HG02981 (cell line): ENCODE results near the gene HLA-DOB.
"Not testable (repeated sequence)": the region's sequence is repeated elsewhere in the genome, so short reads cannot be mapped to it uniquely, and the experiment has no call there.

Source experiments
- ATAC-seq: cut with Tn5 transposase; IDR thresholded peaks from one replicate; pipeline ENCODE4 v1.9.1; 2021; ENCODE audit warnings: mild to moderate bottlenecking, moderate library complexity; ENCODE audit not compliant: unreplicated experiment

The HLA-DOB gene

DNA sequence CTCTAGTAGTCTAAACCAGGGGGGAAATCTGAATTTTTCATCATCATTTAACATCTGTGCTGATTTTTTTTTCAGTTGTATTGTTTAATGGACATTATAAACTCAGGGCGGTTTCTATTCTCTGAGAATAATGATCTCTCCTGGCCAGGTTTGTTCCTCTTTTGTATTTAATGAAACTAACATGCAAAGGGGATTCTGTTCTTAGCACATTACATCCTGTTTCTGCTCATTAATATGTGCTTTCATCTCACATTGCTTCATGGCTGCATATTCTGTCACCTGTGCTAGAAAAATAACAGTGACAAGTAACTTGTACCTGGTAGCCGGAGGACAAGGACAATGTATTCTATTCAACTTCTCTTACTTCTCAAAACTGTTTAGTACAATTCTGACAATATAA lies 806 bp downstream of the HLA-DOB start:
- peak; percentile 58 for ATAC-seq

DNA sequence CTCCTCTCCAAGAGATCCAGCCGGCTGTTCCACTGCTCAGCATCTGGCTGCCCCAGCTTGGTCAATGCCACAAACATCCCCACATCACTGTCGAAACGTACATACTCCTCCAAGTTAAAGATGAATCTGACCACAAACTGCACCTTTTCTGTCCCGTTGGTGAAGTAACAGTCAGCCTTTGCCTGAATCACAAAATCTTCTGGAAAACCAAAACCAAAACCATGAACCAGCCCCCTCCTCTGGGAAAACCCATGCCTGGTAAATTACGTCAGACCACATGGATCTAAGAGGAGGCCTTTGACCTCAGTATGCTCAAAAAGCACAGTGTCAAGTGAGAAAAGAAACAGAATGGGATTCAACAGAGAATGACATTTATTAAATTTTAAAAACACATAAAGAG lies 1.7 kb downstream of the HLA-DOB start:
- no peak for ATAC-seq

DNA sequence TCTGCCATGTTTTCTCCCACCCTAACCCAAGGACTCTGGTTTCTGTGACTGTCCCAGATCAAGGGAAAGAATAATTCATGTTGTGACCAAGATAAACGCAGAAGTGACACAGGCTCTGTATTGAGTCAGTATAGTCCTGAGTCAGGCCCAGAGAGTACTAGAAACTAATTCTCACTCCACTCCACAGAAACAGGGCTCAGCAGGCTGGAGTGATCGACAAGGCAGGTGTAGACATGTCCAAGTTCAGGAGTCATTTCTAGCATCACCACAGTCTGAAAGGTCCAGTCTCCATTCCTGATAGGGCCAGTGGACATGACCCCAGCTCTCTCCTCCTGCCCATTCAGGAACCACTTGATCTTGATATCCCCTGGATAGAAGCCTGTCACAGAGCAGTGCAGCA lies 2.7 kb downstream of the HLA-DOB start:
- no peak for ATAC-seq

DNA sequence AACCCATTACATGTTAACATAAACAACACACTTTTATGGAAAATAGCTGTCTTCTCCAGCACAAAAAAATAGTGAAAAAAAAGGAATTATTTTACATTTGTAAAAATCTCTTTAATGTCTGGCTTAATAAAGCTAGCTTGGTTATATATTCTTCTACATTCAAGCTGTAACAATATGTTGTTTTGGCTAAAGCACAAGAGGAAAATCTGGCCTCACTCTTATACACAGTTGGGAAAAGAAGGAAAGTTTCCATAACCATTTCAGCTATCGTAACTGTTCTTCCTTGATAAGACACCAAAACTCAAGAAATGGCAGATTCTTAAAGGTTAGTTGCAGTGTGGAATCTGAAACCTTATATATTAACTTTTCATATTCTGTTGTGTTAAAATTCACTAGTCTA lies 7.6 kb downstream of the HLA-DOB start:
- ATAC-seq = no peak

DNA sequence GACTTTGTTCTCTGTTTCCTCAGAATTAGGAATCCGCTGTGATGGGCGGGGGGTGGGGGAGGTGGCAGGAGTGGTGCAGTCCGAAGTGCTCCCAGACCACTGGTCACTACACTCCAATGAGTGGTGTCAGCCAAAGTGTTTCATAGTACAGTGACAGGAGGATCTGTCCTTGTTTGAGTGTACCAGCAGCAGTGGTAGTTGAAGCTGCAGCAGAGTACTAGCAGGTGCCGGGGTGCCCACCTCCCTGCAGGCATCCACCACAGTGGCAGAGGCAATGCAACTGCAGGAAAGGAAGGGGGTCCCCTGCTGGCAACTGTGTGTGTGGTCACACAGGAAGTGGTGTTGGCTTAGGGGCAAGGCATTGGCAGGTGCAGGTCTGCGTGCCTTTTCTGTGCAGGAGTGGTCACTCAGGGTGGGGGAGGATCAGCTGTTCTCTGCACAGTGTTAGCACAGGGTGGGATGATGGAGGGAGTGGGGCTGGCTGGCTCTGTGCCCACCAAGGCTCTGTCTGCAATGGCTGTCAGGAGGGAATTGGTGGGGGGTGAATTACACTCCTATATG lies 9.7 kb downstream of the HLA-DOB start:
- no peak for ATAC-seq

DNA sequence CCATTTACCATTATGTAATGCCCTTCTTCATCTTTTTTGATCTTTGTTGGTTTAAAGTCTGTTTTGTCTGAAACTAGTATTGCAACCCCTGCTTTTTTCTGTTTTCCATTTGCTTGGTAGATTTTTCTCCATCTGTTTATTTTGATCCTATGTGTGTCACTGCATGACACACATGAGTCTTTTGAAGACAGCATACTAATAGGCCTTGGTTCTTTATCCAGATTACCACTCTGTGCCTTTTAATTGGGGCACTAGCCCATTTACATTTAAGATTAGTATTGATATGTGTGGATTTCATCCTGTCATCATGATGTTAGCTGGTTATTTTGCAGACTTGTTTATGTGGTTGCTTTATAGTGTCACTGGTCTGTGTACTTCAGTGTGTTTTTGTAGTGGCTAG lies 11.4 kb downstream of the HLA-DOB start:
- ATAC-seq = not testable (repeated sequence)

DNA sequence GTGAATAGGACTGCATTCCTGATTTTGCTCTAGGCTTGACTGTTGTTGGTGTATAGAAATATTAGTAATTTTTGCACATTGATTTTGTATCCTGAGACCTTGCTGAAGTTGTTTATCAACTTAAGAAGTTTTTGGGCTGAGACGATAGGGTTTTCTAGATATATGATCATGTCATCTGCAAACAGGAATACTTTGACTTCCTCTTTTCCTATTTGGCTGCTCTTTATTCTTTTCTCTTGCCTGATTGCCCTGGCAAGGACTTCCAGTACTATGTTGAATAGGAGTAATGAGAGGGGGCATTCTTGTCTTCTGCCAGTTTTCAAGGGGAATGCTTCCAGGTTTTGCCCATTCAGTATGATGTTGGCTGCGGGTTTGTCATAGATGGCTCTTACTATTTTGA lies 13.4 kb downstream of the HLA-DOB start:
- ATAC-seq = no peak

DNA sequence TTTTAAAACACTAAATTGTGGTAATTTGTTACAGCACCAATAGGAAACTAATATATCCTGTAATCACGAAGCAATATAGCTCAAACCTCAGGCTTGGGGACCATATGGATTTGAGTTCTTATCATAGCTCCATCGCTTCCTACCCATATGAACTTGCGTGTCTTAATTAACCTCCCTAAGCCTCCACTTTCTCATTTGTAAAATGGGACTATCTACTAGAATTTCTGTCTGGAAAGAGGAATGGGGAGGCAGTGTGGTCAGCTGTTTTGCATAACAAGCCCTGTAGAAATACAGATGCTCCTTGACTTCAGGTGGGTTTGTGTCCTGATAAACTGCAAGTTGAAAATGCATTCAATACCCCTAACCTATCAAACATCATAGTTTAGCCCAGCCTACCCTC lies 17.1 kb downstream of the HLA-DOB start:
- no peak for ATAC-seq

DNA sequence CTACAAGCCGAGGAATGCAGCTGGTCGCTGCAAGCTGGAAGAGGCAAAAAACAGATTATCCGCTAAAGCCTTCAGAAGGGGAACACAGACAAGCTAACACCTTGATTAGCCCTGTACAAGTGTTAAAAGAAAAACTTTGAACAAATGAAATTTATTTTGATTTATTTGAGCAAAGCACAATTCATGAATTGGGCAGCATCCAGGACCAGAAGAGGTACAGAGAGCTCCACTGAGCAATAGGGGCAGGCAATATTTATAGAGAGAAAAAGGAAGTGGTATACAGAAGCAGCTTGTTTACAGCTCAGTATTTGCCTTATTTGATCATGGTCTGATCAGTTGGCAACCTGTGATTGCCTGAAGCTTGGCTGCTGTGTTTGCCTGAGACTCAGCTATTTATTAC lies 17.6 kb downstream of the HLA-DOB start:
- no peak for ATAC-seq

DNA sequence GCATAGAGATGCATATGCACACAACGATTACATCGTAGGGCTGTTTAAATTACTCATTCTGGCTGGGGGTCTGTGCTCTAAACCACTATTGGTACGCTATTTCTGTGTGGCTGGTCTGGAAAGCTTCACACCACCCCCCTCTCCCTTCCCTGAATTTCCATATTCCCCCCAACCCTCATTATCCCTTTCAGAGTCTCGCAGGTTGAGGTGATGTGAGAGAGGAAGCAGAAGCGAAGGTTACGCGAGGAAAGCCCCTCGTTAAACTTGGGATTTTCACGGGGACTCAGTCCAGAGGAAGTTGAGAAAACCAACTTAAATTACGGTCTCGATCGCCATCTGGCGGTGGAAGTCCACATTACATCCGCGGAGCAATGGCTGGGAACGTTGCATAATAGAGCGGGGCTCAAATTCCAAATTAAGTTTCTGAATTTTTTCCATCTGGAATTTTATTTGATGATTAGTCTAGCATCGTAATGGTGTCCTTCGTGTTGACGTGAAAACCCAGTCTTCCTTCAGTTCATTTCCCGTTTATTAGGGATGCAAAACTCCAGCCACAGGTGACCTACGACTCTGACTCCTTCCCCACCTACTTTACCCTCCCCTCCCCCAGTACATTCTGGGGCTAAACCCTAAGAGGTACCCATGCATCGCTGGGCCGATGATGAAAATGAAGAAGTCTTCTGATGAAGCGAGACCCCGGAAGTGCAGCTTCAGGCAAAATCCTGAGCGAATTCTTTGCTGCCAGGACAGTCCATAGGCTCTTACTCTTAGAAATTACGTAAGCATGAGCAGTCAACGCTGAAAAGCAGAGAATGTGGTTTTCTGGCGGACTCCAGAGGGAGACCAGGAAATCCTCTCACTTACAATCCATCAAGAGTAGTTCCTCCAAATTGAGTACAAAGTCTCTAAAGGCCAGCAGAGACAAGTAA lies 19.7 kb downstream of the HLA-DOB start:
- no peak for ATAC-seq

DNA sequence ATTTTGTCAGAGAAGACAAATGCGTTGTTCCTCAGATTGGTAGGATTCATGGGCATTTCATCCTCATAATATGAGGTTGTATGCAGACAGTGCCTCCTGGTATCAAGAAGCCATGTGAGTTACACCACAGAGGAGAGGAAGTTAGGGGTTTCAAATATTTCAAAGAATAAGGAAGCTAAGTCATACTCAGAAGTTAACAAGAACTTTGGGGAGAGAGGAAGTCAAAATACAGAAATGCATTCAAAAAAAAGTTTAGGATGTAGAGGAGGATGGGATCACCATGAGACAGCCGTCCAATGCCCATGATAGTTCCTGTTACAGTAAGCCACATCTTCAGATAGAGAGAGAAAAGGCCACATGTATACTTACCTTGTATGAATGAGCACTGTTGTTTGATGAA lies 22.3 kb downstream of the HLA-DOB start:
- ATAC-seq = no peak

DNA sequence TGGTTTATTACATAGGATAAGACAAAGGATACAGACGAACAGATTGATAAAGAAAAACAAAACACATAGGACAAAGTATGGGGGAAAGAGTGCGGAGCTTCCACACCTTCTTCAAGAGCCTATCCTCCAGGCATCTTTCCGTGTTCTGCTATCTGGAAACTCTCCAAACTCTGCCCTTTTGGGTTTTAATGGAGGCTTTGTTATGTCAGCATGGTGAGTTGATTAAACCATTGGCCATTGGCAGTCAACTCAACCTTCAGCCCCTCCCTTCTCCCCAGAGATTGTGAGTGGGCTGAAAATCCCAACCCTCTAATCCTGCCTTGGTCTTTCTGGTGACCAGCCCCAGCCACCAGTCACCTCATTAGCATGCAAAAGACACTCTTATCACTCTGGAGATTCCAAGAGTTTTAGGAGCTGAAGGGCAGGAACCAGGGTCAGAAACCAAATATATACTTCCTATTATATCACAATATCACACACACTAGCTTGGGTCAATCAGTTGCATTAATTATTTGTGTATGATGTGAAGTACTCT lies 23.8 kb downstream of the HLA-DOB start:
- no peak for ATAC-seq

DNA sequence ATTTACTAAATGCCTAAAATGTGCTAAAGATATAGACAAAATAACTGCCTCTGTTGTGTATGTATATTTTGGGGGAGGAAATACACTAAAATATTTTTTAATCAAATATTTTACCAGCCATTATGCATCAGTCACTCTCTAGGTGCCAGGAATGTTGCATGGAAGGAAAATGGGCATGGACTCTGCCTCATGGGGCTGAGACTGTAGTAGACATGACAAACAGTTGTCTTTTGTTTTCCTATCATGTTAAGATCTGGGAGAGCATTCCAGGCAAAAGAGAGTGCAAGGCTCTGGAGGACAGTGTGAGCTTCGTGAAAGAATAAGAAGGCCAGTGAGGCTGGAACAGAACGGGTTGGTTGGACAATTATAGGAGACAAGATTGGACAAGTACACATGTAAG lies 26.5 kb downstream of the HLA-DOB start:
- no peak for ATAC-seq

DNA sequence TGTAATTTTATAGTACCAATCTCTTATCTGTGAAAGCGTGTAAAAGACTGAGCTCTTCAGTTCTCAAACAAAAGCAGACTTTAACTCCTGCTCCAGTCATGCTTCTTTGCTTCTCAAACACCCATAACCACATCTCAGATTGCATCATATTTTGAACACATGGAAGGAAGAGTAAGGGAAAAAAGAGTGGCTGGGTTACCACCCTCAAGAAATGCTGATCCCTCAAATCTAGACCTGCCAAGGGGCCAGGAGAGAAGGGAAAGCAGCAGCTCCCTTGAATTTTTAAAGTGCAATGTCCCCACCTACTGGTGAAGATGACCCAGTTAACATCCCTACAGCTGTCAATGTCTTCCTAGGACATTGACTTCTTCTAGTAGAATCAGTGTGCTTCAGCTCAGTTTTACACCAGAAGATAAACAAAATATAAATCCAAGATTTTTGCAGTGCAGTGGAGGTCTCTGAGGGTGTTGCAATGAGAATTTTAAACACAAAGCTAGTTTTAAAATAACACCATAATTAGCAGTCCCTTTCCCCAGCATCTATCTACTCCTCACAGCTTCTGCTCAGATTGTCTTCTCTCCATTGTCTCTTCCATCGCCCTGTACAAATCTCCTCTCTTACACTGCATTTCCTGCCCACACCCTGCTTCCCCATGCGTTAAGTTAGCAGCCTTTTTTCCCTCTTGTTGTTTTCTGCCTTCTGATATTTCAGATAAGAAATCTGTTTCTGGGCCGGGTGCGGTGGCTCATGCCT lies 30.8 kb downstream of the HLA-DOB start:
- no peak for ATAC-seq

DNA sequence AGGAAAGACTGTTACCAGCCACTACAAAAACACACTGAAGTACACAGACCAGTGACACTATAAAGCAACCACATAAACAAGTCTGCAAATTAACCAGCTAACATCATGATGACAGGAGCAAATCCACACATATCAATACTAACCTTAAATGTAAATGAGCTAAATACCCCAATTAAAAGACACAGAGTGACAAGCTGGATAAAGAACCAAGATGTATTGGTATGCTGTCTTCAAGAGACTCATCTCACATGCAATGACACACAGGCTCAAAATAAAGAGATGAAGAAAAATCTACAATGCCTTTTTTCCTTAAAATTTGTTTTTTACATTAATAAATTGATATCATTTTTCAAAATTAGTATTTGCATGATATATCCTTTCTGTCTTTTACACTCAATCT lies 33.9 kb downstream of the HLA-DOB start:
- ATAC-seq = not testable (repeated sequence)

DNA sequence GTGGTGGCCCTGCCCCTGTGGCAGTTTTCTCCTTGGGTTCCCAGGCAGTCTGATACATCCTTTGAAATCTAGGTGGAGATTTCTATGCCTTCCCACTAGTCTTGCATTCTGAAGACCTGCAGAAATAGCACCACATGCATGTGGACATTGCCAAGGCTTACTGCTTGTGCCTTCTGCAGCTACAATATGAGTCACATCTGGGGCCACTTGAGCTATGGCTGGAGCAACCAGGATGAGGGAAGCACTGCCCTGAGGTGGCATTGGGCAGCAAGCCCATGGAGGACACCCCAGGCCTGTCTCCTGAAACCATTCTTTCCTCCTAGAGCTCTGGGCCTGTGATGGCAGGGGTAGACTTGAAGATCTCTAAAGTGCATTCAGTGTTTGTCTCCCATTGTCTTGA lies 37.8 kb downstream of the HLA-DOB start:
- ATAC-seq = no peak

DNA sequence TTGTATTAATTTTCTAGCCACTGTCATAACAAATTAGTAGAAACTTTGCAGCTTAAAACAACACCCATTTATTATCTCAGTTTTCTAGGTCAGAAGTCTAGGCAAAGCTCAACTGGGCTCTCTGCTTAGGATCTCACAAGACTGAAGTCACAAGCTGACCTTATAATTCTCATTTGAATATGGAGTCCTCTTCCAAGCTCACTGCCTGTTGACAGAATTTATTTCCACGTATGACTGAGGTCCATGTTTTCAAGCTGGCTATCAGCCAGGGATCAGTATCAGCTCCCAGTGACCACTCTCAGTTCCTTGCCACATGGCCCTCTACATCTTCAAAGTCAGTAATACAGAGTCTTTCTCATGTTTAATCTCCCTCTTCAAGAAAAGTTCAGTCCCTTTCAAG lies 41.7 kb downstream of the HLA-DOB start:
- no peak for ATAC-seq

DNA sequence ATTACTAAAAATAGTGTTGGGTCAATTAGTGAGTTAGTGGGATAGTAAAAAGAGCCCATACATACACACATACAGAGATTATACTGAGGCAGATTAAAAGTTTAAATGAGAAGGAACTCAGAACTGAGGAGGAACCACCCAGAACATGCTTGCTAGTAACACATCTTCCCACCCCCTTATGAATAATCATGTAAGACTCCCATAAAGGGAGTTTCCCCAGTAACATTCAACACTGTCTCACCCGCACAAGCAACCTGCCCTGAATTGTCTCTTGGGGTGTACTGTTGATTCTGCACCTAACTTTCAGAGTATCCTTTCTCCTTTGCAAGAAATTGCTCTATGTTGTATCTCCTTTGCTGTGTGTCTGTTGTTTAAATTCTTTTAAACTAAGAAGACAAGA lies 42.4 kb downstream of the HLA-DOB start:
- no peak for ATAC-seq

DNA sequence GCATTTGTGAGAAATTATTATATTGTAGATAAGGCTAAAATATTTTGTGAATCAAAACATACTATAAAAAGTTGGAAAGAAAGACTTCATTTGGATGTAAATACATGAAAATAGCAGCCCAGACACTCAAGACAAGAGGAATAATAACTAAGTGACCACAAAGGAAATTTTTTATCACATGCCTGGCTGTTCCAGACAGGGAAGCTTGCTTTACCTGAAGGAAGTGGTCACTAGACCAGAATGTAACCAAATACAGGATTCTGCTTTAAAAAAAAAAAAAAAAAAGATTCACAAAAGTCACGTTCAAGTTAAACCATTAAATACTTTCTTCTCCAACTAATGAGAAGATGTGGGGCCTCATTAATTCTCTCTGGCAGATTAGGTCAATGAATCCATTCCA lies 44.1 kb downstream of the HLA-DOB start:
- no peak for ATAC-seq

DNA sequence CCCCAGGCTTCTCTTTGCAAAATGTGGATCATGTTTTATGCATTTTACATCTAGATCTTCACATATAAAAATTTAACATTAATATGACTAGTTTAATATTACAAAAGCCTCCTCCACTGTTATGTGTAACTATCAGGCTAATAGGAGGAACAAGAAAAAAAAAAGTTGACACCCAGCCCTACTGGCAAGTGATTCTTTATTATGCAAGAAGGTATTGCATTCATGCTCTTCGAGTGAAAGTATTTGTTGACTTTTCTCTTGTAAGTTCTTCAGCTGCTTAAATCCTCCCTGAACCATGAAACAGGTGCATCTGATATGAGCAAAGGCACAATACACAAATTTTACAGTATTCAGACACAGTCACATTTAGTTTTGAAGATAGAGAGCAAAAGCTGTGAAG lies 52.8 kb downstream of the HLA-DOB start:
- no peak for ATAC-seq

DNA sequence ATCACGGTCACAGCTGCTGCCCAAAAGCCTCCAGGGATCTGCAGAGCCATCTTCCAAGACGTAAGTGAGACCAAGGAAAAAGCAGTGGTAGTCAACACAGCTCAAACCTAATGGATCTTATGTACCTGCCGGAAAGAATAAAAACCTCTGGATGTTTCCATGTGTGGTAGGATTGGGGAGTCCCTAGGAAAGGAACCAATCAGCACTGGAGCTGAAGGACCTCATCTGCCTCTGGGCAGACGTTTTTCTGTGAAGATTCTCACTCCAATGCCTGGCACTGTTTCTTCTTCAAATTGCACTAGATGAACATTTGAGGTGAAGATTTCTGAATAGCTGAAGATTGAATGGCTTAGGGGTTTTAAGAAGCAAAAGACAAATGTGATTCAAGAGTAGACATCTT lies 53.4 kb downstream of the HLA-DOB start, which contains the start of gene HLA-DQB2:
Gene HLA-DQB2 (minus strand): TSS at position 112 of the 400 bp plus-strand sequence. CDS start 62 bp downstream, at position 50.
- no peak for ATAC-seq
